ENCODE measurements around the gene VAV2. TPM values are rescaled to one million over a fixed set of nuclear protein-coding genes. Genes with fewer than 3 reads are reported as not detected.
A peak's percentile ranks its signal among the peaks of the same experiment; 100 is the strongest.

Gene VAV2
- total and polyA plus RNA-seq, 11 donors = 3.3 to 9.9 (median 5.3) TPM

GRCh38 chr9:133835262-133835901 lies 156.7 kb downstream of the VAV2 start:
- no peaks in the 10 kb centered on the region for H3K9me3 ChIP-seq
- intact Hi-C loops (cut with DNase I) = no loop called here
- 63 to 83% (median 68%) methylated on average over 14 to 22 of the region's 22 CpGs for WGBS, 4 donors
- H3K36me3 ChIP-seq = peaks cover 0 to 3% (median 0%) of the 10 kb centered on the region in 9 donors
- peaks cover 0 to 22% (median 10%) of the 10 kb centered on the region in 12 donors for H3K4me1 ChIP-seq
- ATAC-seq (peak in 1 of 4 donors; percentile 75), DNase-seq (peak in 2 of 5 donors; percentile 39 to 60)
- no peak overlapping the region for H3K27ac ChIP-seq
- no peaks in the 10 kb centered on the region for H3K27me3 ChIP-seq
- no peak overlapping the region for H3K4me3 ChIP-seq
- TF ChIP-seq, protein P1, sequence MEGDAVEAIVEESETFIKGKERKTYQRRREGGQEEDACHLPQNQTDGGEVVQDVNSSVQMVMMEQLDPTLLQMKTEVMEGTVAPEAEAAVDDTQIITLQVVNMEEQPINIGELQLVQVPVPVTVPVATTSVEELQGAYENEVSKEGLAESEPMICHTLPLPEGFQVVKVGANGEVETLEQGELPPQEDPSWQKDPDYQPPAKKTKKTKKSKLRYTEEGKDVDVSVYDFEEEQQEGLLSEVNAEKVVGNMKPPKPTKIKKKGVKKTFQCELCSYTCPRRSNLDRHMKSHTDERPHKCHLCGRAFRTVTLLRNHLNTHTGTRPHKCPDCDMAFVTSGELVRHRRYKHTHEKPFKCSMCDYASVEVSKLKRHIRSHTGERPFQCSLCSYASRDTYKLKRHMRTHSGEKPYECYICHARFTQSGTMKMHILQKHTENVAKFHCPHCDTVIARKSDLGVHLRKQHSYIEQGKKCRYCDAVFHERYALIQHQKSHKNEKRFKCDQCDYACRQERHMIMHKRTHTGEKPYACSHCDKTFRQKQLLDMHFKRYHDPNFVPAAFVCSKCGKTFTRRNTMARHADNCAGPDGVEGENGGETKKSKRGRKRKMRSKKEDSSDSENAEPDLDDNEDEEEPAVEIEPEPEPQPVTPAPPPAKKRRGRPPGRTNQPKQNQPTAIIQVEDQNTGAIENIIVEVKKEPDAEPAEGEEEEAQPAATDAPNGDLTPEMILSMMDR (IDR thresholded peaks at IDR 0.05) = no peak
- TF ChIP-seq POLR2A (IDR thresholded peaks at IDR 0.05) = no peak

DNA sequence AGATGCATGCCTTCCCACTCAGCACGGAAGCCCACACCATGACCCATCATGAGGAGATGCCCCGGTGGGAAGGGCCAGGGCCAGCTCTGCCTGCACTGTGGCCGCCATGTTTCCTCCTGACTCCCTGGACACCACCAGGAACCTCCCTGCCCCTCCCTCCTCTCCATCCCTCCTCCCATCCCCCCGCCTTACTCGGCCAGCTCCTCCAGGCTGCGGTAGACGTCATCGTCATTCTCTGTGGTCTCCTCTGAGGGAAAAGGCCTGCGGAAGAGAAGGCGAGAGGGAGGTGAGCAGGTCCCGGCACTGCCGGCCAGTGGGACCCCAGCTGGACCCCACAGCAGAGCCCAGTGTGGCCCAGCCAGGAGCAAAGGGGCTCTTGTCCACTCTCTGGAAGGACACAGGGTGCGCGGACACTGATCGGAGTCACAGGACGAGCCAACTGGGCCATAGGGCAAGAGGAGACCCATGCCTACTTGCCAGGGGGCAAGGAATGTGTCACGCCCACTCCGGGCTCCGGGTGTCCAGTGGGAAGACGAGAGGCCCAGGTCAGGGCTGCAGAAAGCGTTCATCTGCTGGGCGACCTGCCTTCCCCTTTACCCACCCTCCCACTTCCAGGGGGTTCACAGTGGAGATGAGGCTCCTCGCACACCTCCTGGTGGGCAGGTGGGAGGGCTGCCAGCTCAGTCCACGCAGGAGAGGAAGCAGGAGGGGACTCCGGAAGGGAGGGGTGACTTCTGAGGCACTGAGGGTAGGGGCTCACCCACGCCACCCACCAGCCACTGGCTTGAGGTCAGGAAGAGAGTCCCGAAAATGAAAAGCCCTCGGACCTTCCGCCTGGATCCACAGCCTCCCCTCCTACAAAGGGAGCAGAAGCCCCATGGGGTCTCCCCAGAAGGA lies 157.8 kb downstream of the VAV2 start:
- peaks cover 0 to 3% (median 0%) of the 10 kb centered on the region in 9 donors for H3K36me3 ChIP-seq
- 80 to 85% (median 82%) methylated on average over 13 to 29 of the region's 29 CpGs for WGBS, 4 donors
- DNase-seq (peak in 2 of 5 donors; percentile 13 to 42), ATAC-seq (peak in 1 of 4 donors; percentile 12)
- H3K4me1 ChIP-seq = peaks cover 0 to 12% (median 2%) of the 10 kb centered on the region in 12 donors
- H3K4me3 ChIP-seq = no peak overlapping the region
- TF ChIP-seq, protein P1 (IDR thresholded peaks at IDR 0.05) = no peak
- H3K27ac ChIP-seq = no peak overlapping the region
- intact Hi-C loops (cut with DNase I) = no loop called here
- no peaks in the 10 kb centered on the region for H3K27me3 ChIP-seq
- no peaks in the 10 kb centered on the region for H3K9me3 ChIP-seq

DNA sequence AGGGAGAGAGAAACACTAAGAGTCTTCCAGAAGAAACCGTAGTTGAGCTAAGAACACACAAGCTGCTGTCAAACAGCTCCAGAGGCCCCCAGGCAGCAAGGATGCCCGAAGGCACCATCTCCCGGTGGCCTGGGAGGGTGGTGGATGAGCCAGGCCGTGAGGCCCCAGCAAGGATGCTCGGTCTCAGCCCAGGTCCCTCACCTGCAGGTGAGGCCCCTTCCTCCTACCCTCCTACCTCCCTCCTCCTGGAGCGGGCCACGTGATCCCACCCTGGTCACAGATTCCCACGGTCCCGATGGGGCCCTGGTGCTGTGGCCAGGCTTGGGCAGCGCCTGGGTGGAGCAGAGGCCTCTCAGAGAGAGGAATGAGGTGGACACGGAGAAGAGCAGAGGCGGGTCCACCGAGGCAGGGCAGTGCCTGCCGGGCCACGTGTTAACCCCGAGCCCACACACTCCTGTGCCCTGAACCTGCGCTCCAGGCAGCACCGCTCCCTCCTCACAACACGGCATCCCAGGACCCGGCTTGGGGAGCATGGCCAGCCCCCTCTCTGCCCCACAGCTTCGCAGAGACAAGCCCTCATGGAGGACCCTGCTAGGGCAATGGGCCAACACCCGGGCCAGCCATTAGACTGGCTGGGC lies 158.6 kb downstream of the VAV2 start:
- Histone ChIP-seq H3K4me1 (peaks cover 0 to 10% (median 2%) of the 10 kb centered on the region in 12 donors), H3K4me3 (no peak overlapping the region), H3K36me3 (peaks cover 0 to 3% (median 0%) of the 10 kb centered on the region in 9 donors)

More for the DNA sequence above, 158.6 kb downstream of the VAV2 start:
- no peak for TF ChIP-seq POLR2A (IDR thresholded peaks at IDR 0.05)
- TF ChIP-seq, protein P1 (IDR thresholded peaks at IDR 0.05) = no peak
- WGBS, 4 donors = 95 to 97% (median 96%) methylated on average over 12 to 22 of the region's 22 CpGs
- ATAC-seq = peak in 1 of 4 donors; percentile 8
- H3K27me3 ChIP-seq = no peaks in the 10 kb centered on the region
- H3K27ac ChIP-seq = no peak overlapping the region
- H3K9me3 ChIP-seq = no peaks in the 10 kb centered on the region
- intact Hi-C loops (cut with DNase I) = no loop called here
- peak in 2 of 5 donors; percentile 16 to 38 for DNase-seq

All from heart left ventricle (tissue), 16 donors.